ENCODE data around the gene ARHGAP26. TPM values are rescaled to one million over a fixed set of nuclear protein-coding genes. Genes with fewer than 3 reads are reported as not detected.
"Not testable (repeated sequence)": the region's sequence is repeated elsewhere in the genome, so short reads cannot be mapped to it uniquely, and the experiment has no call there.

The ARHGAP26 gene
- polyA plus RNA-seq, 3 donors, result 26.5 to 56.8 (median 28.7) TPM

- peaks cover 17 to 77% of the 10 kb centered on the region in 2 donors for H3K36me3 ChIP-seq (replicated peaks in 1 of 2; ENCODE audit: control insufficient read depth in 1 of 2, insufficient read depth in 2 of 2, low read length in 2 of 2)
- H3K9ac ChIP-seq (ENCODE audit: insufficient read depth, low read length, poor library complexity, severe bottlenecking), result no peak overlapping the region
- Mint-ChIP-seq H3K27me3 (ENCODE audit: low read depth in 3 of 3) (peaks cover 0 to 3% (median 3%) of the 10 kb centered on the region in 3 donors), H3K36me3 (peaks cover 57 to 75% of the 10 kb centered on the region in 2 donors), H3K4me3 (no peak overlapping the region), H3K27ac (peak overlapping the region in 1 of 7 donors; percentile 52), H3K4me1 (no peaks in the 10 kb centered on the region), H3K9me3 (peaks cover 0 to 4% (median 0%) of the 10 kb centered on the region in 7 donors)
- no peaks in the 10 kb centered on the region for H3K79me2 ChIP-seq (ENCODE audit: insufficient read depth, low read length)
- DNase-seq, result no peak
- H3K4me3 ChIP-seq (replicated peaks in 1 of 3; ENCODE audit: low read depth in 2 of 3, low read length in 3 of 3), result no peak overlapping the region
- intact Hi-C loops (cut with micrococcal nuclease), result no loop called here
- peaks cover 41% of the 10 kb centered on the region for H4K20me1 ChIP-seq (ENCODE audit: insufficient read depth, low read length)
- no peak overlapping the region for H2AFZ ChIP-seq (ENCODE audit: insufficient read depth, low read depth, low read length, poor library complexity, severe bottlenecking)
- no peaks in the 10 kb centered on the region for H3K9me3 ChIP-seq (replicated peaks in 1 of 2; ENCODE audit: control insufficient read depth in 1 of 2, insufficient read depth in 1 of 2, low read length in 2 of 2)
- H3K27ac ChIP-seq (ENCODE audit: low read depth in 1 of 2, low read length in 2 of 2), result no peak overlapping the region
- 94% methylated on average over 5 of the region's 5 CpGs for WGBS (ENCODE audit: insufficient coverage)
- TF ChIP-seq, protein P1, sequence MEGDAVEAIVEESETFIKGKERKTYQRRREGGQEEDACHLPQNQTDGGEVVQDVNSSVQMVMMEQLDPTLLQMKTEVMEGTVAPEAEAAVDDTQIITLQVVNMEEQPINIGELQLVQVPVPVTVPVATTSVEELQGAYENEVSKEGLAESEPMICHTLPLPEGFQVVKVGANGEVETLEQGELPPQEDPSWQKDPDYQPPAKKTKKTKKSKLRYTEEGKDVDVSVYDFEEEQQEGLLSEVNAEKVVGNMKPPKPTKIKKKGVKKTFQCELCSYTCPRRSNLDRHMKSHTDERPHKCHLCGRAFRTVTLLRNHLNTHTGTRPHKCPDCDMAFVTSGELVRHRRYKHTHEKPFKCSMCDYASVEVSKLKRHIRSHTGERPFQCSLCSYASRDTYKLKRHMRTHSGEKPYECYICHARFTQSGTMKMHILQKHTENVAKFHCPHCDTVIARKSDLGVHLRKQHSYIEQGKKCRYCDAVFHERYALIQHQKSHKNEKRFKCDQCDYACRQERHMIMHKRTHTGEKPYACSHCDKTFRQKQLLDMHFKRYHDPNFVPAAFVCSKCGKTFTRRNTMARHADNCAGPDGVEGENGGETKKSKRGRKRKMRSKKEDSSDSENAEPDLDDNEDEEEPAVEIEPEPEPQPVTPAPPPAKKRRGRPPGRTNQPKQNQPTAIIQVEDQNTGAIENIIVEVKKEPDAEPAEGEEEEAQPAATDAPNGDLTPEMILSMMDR (IDR thresholded peaks at IDR 0.05), result no peak
- H3K4me2 ChIP-seq (replicated peaks; ENCODE audit: extremely low read depth, low read length, poor library complexity, severe bottlenecking), result no peak overlapping the region
- H3K4me1 ChIP-seq (ENCODE audit: control insufficient read depth in 1 of 2, insufficient read depth in 2 of 2, low read length in 2 of 2), result no peaks in the 10 kb centered on the region
- no peaks in the 10 kb centered on the region for H3K27me3 ChIP-seq (ENCODE audit: control insufficient read depth in 2 of 2, insufficient read depth in 2 of 2, low read length in 2 of 2)
These were observed 316.9 kb downstream of the ARHGAP26 start for GRCh38 chr5:143086908-143087637.

DNA sequence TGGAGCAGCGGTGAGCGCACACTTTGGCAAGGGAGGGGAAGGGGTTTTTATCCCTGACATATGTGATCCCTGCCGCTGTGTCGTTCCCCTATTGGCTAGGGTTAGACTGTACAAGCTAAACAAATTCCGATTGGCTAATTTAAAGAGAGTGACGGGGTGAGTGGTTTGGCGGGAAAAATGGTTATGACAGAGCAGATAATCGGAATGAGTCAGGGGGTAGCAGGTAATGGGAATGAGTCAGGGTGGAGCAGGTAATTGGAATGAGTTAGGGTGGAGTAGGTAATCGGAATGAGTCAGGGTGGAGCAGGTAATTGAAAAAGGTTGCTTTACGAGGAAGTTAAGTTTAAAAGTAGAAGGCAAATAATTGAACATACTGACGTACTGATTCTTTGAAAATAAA, 318.5 kb downstream of the ARHGAP26 start:
- DNase-seq; H3K4me1 ChIP-seq (ENCODE audit: control insufficient read depth in 1 of 2, insufficient read depth in 2 of 2, low read length in 2 of 2); H3K9me3 ChIP-seq (replicated peaks in 1 of 2; ENCODE audit: control insufficient read depth in 1 of 2, insufficient read depth in 1 of 2, low read length in 2 of 2); H3K27me3 Mint-ChIP-seq (ENCODE audit: low read depth in 3 of 3); H3K4me1 Mint-ChIP-seq; H3K9ac ChIP-seq (ENCODE audit: insufficient read depth, low read length, poor library complexity, severe bottlenecking); H3K4me3 Mint-ChIP-seq; H3K27me3 ChIP-seq (ENCODE audit: control insufficient read depth in 2 of 2, insufficient read depth in 2 of 2, low read length in 2 of 2); H3K79me2 ChIP-seq (ENCODE audit: insufficient read depth, low read length); H2AFZ ChIP-seq (ENCODE audit: insufficient read depth, low read depth, low read length, poor library complexity, severe bottlenecking); H3K4me2 ChIP-seq (replicated peaks; ENCODE audit: extremely low read depth, low read length, poor library complexity, severe bottlenecking); H3K27ac ChIP-seq (ENCODE audit: low read depth in 1 of 2, low read length in 2 of 2); H3K9me3 Mint-ChIP-seq; intact Hi-C loops (cut with micrococcal nuclease); H3K4me3 ChIP-seq (replicated peaks in 1 of 3; ENCODE audit: low read depth in 2 of 3, low read length in 3 of 3): not testable (repeated sequence)
- H3K27ac Mint-ChIP-seq, result peak overlapping the region in 2 of 7 donors; percentile 43 to 81
- peaks cover 47 to 64% of the 10 kb centered on the region in 2 donors for H3K36me3 Mint-ChIP-seq
- Histone ChIP-seq H3K36me3 (replicated peaks in 1 of 2; ENCODE audit: control insufficient read depth in 1 of 2, insufficient read depth in 2 of 2, low read length in 2 of 2) (peaks cover 14 to 71% of the 10 kb centered on the region in 2 donors), H4K20me1 (ENCODE audit: insufficient read depth, low read length) (peaks cover 41% of the 10 kb centered on the region)
- WGBS (ENCODE audit: insufficient coverage), result over 99% methylated on average over 8 of the region's 11 CpGs

GRCh38 chr5:143090044-143090443, 319.9 kb downstream of the ARHGAP26 start:
- H3K4me1 ChIP-seq (ENCODE audit: control insufficient read depth in 1 of 2, insufficient read depth in 2 of 2, low read length in 2 of 2); H3K79me2 ChIP-seq (ENCODE audit: insufficient read depth, low read length); H3K9ac ChIP-seq (ENCODE audit: insufficient read depth, low read length, poor library complexity, severe bottlenecking); H3K27ac Mint-ChIP-seq; H3K27ac ChIP-seq (ENCODE audit: low read depth in 1 of 2, low read length in 2 of 2); DNase-seq; H3K4me3 ChIP-seq (replicated peaks in 1 of 3; ENCODE audit: low read depth in 2 of 3, low read length in 3 of 3); H2AFZ ChIP-seq (ENCODE audit: insufficient read depth, low read depth, low read length, poor library complexity, severe bottlenecking); H3K9me3 ChIP-seq (replicated peaks in 1 of 2; ENCODE audit: control insufficient read depth in 1 of 2, insufficient read depth in 1 of 2, low read length in 2 of 2); H3K27me3 ChIP-seq (ENCODE audit: control insufficient read depth in 2 of 2, insufficient read depth in 2 of 2, low read length in 2 of 2); H3K4me3 Mint-ChIP-seq; H3K27me3 Mint-ChIP-seq (ENCODE audit: low read depth in 3 of 3); intact Hi-C loops (cut with micrococcal nuclease); H3K4me2 ChIP-seq (replicated peaks; ENCODE audit: extremely low read depth, low read length, poor library complexity, severe bottlenecking); H3K4me1 Mint-ChIP-seq; H3K9me3 Mint-ChIP-seq: not testable (repeated sequence)
- peaks cover 43 to 59% of the 10 kb centered on the region in 2 donors for H3K36me3 Mint-ChIP-seq
- WGBS (ENCODE audit: insufficient coverage), result 96% methylated on average over 9 of the region's 10 CpGs
- H4K20me1 ChIP-seq (ENCODE audit: insufficient read depth, low read length), result peaks cover 36% of the 10 kb centered on the region
- H3K36me3 ChIP-seq (replicated peaks in 1 of 2; ENCODE audit: control insufficient read depth in 1 of 2, insufficient read depth in 2 of 2, low read length in 2 of 2), result peaks cover 7 to 69% of the 10 kb centered on the region in 2 donors
